ENCODE results near the gene LCNL1.

Gene LCNL1

GRCh38 chr9:136960212-136960937 lies 22.4 kb upstream of the LCNL1 start:
- no peak for DNase-seq

GRCh38 chr9:136960938-136961275 lies 21.9 kb upstream of the LCNL1 start:
- DNase-seq: no peak

GRCh38 chr9:136961279-136962065 lies 21.3 kb upstream of the LCNL1 start:
- DNase-seq: no peak

- DNase-seq: no peak
Measured at GRCh38 chr9:136962163-136962562, 20.6 kb upstream of the LCNL1 start.

GRCh38 chr9:136962701-136963248 lies 20.0 kb upstream of the LCNL1 start:
- no peak for DNase-seq

GRCh38 chr9:136963341-136963740 lies 19.5 kb upstream of the LCNL1 start:
- DNase-seq: no peak

- no peak for DNase-seq
Measured at GRCh38 chr9:136963751-136964150, 19.0 kb upstream of the LCNL1 start.

- no peak for DNase-seq
Measured at GRCh38 chr9:136964171-136964689, 18.6 kb upstream of the LCNL1 start.

- no peak for DNase-seq
Measured at GRCh38 chr9:136964833-136965422, 17.9 kb upstream of the LCNL1 start.

GRCh38 chr9:136965771-136966484 lies 16.9 kb upstream of the LCNL1 start:
- no peak for DNase-seq

GRCh38 chr9:136968333-136969127 lies 14.3 kb upstream of the LCNL1 start:
- DNase-seq: no peak

GRCh38 chr9:136969150-136969549 lies 13.6 kb upstream of the LCNL1 start:
- no peak for DNase-seq

- DNase-seq: no peak
Measured at GRCh38 chr9:136969774-136970173, 13.0 kb upstream of the LCNL1 start.

- no peak for DNase-seq
Measured at GRCh38 chr9:136970361-136970760, 12.4 kb upstream of the LCNL1 start.

- DNase-seq: no peak
Measured at GRCh38 chr9:136971746-136972145, 11.0 kb upstream of the LCNL1 start.

GRCh38 chr9:136972335-136972734 lies 10.5 kb upstream of the LCNL1 start:
- no peak for DNase-seq

- DNase-seq: no peak
Measured at GRCh38 chr9:136972743-136973142, 10.1 kb upstream of the LCNL1 start.

- no peak for DNase-seq
Measured at GRCh38 chr9:136973618-136974617, 8.9 kb upstream of the LCNL1 start.

GRCh38 chr9:136974817-136975535 lies 7.8 kb upstream of the LCNL1 start:
- DNase-seq: no peak

- DNase-seq: no peak
Measured at GRCh38 chr9:136975644-136976043, 7.1 kb upstream of the LCNL1 start.

All from NCI-H1105 treated with DMSO at 0.1 percent for 48 hours (cell line).